HEK293 (cell line): ENCODE results near the gene FAM83C.
A peak's percentile ranks its signal among the peaks of the same experiment; 100 is the strongest.

Experiments
- CTCF ChIA-PET: fragments of 350-600 bp; formaldehyde crosslinking; extraction: SDS; loops from one replicate; lab custom pipeline; 2021; ENCODE audit warnings: antibody characterized with exemption; lab: Yijun Ruan, JAX
- POLR2A ChIA-PET: fragments of 300-600 bp; formaldehyde crosslinking; extraction: SDS; loops from one replicate; lab custom pipeline; 2020; ENCODE audit warnings: antibody characterized with exemption, inconsistent platforms; lab: Yijun Ruan, JAX
- H3K27ac ChIP-seq: fragments of 200-500 bp; sonication (Bioruptor generic); 2 replicates; pipeline ENCODE4 v1.5.1; 2014; ENCODE audit warnings: low read depth, low read length, control low read depth, inconsistent platforms; ENCODE audit errors: extremely low read depth
- H3K36me3 ChIP-seq, 2 experiments: fragments of 200-500 bp in 1 of 2; sonication (Bioruptor generic) in 1 of 2; 1 replicate in 1 of 2; 2 replicates in 1 of 2; pipeline ENCODE4 v1.5.1; 2014 to 2017; ENCODE audit warnings: inconsistent platforms in 2 of 2, low read length in 2 of 2; ENCODE audit not compliant: control insufficient read depth in 2 of 2, insufficient read depth in 1 of 2
- H3K4me1 ChIP-seq: fragments of 200-500 bp; sonication (Bioruptor generic); 2 replicates; pipeline ENCODE4 v1.5.1; 2014; ENCODE audit warnings: mild to moderate bottlenecking, low read length, inconsistent platforms; ENCODE audit not compliant: control insufficient read depth, insufficient read depth
- H3K4me3 ChIP-seq: 2 replicates; pipeline ENCODE4 v1.5.1; 2011; ENCODE audit warnings: low read depth, mild to moderate bottlenecking, control low read depth, low read length, moderate library complexity
- H3K9me3 ChIP-seq: fragments of 200-500 bp; sonication (Bioruptor generic); 2 replicates; pipeline ENCODE4 v1.5.1; 2014; ENCODE audit warnings: low read depth, low read length, inconsistent platforms; ENCODE audit not compliant: control insufficient read depth, insufficient read depth
- KLF7 ChIP-seq: fragments of 450-650 bp; formaldehyde crosslinking; IDR thresholded peaks from 2 replicates; pipeline ENCODE4 v1.5.1; 2016; ENCODE audit warnings: missing biosample characterization, missing genetic modification characterization, borderline replicate concordance
- SP7 ChIP-seq: fragments of 450-650 bp; formaldehyde crosslinking; IDR thresholded peaks from 2 replicates; pipeline ENCODE4 v1.5.1; 2016; ENCODE audit warnings: missing biosample characterization, missing genetic modification characterization
- TRIM28 ChIP-seq: IDR thresholded peaks from 2 replicates; pipeline ENCODE4 v1.6.1; 2011; ENCODE audit warnings: low read length, control low read depth, borderline replicate concordance
- ZBTB17 ChIP-seq: fragments of 450-650 bp; formaldehyde crosslinking; IDR thresholded peaks from 2 replicates; pipeline ENCODE4 v1.5.1; 2016; ENCODE audit warnings: missing biosample characterization, missing genetic modification characterization
- ZBTB20 ChIP-seq: fragments of 450-650 bp; formaldehyde crosslinking; IDR thresholded peaks from 2 replicates; pipeline ENCODE4 v1.5.1; 2016; ENCODE audit warnings: missing biosample characterization, missing genetic modification characterization
- ZBTB48 ChIP-seq: fragments of 450-650 bp; formaldehyde crosslinking; IDR thresholded peaks from 2 replicates; pipeline ENCODE4 v1.5.1; 2016; ENCODE audit warnings: missing biosample characterization, missing genetic modification characterization
- ZFHX2 ChIP-seq: fragments of 450-650 bp; formaldehyde crosslinking; conservative IDR thresholded peaks from 2 replicates; pipeline ENCODE4 v1.5.1; 2016; ENCODE audit warnings: missing biosample characterization, missing genetic modification characterization
- ZIC2 ChIP-seq: fragments of 450-650 bp; formaldehyde crosslinking; IDR thresholded peaks from 2 replicates; pipeline ENCODE4 v1.5.1; 2016; ENCODE audit warnings: missing biosample characterization, missing genetic modification characterization
- ZNF10 ChIP-seq: fragments of 450-650 bp; formaldehyde crosslinking; IDR thresholded peaks from 2 replicates; pipeline ENCODE4 v1.5.1; 2017; ENCODE audit warnings: missing biosample characterization, missing genetic modification characterization
- ZNF211 ChIP-seq: fragments of 450-650 bp; formaldehyde crosslinking; IDR thresholded peaks from 2 replicates; pipeline ENCODE4 v1.5.1; 2016; ENCODE audit warnings: low read depth, missing biosample characterization, missing genetic modification characterization
- ZNF214 ChIP-seq: fragments of 450-650 bp; formaldehyde crosslinking; IDR thresholded peaks from 2 replicates; pipeline ENCODE4 v1.5.1; 2017; ENCODE audit warnings: missing biosample characterization, mild to moderate bottlenecking, missing genetic modification characterization, borderline replicate concordance
- ZNF416 ChIP-seq: fragments of 450-650 bp; formaldehyde crosslinking; IDR thresholded peaks from 2 replicates; pipeline ENCODE4 v1.5.1; 2016; ENCODE audit warnings: missing biosample characterization, missing genetic modification characterization
- ZNF529 ChIP-seq: fragments of 450-650 bp; formaldehyde crosslinking; IDR thresholded peaks from 2 replicates; pipeline ENCODE4 v1.5.1; 2017; ENCODE audit warnings: missing genetic modification characterization, missing biosample characterization; ENCODE audit not compliant: insufficient replicate concordance
- ZNF544 ChIP-seq: fragments of 450-650 bp; formaldehyde crosslinking; IDR thresholded peaks from 2 replicates; pipeline ENCODE4 v1.5.0; 2017; ENCODE audit warnings: missing biosample characterization, missing genetic modification characterization
- ZNF623 ChIP-seq: fragments of 450-650 bp; formaldehyde crosslinking; IDR thresholded peaks from 2 replicates; pipeline ENCODE4 v1.5.1; 2016; ENCODE audit warnings: missing biosample characterization, missing genetic modification characterization
- ZNF76 ChIP-seq: fragments of 450-650 bp; formaldehyde crosslinking; IDR thresholded peaks from 2 replicates; pipeline ENCODE4; 2016; ENCODE audit warnings: low read depth, missing biosample characterization, missing genetic modification characterization, borderline replicate concordance
- ZNF792 ChIP-seq: fragments of 450-650 bp; formaldehyde crosslinking; IDR thresholded peaks from 2 replicates; pipeline ENCODE4 v1.5.1; 2016; ENCODE audit warnings: missing biosample characterization, missing genetic modification characterization
- ZSCAN30 ChIP-seq: fragments of 450-650 bp; IDR thresholded peaks from 2 replicates; pipeline ENCODE4 v1.5.1; 2018; ENCODE audit warnings: missing biosample characterization, mild to moderate bottlenecking, missing genetic modification characterization, moderate library complexity
- TF ChIP-seq, protein P1 (sequence below): fragments of 450-650 bp; formaldehyde crosslinking; IDR thresholded peaks from 2 replicates; pipeline ENCODE4 v1.5.1; 2016; ENCODE audit warnings: missing biosample characterization, missing genetic modification characterization
- TF ChIP-seq, protein P2 (sequence below): fragments of 450-650 bp; formaldehyde crosslinking; IDR thresholded peaks from 2 replicates; pipeline ENCODE4 v1.5.1; 2016; ENCODE audit warnings: missing biosample characterization, missing genetic modification characterization
- TF ChIP-seq, protein P3 (sequence below): fragments of 450-650 bp; formaldehyde crosslinking; IDR thresholded peaks from 2 replicates; pipeline ENCODE4 v1.5.1; 2016; ENCODE audit warnings: missing biosample characterization, missing genetic modification characterization

FAM83C gene

DNA sequence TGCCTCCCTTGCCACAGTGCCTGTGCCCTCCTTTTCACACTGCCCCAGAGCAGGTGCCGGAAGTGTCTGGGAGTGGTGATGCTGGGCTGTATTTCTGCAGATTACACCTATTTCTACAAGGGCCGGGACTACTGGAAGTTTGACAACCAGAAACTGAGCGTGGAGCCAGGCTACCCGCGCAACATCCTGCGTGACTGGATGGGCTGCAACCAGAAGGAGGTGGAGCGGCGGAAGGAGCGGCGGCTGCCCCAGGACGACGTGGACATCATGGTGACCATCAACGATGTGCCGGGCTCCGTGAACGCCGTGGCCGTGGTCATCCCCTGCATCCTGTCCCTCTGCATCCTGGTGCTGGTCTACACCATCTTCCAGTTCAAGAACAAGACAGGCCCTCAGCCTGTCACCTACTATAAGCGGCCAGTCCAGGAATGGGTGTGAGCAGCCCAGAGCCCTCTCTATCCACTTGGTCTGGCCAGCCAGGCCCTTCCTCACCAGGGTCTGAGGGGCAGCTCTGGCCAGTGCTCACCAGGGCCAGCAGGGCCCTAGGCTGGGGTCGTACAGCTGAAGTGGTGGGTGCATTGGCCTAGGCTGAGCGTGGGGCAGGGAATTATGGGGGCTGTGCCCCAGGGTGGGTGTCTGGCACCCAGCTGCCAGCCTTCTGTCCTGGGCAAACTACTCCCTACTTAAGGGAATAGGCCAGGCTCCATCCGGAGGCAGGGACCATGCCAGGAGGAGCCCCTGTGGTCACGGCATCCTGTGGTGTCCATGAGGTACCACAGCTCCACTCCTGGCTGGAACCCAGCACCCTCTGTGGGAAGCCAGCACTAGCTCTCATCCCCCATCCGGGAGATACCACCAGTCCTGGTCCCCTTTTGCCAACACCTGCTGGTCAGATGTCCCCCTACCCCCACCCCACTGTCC, 17.8 kb downstream of the FAM83C start:
- CTCF ChIA-PET, result interaction anchor here (0.5 to 1.4 kb wide), 3 partner anchors 11 to 127 kb away, joined by 3 to 4 read pairs (median 4); partner anchors contain the start of gene EDEM2
- H3K9me3 ChIP-seq, result no peaks in the 10 kb centered on the region
- peaks cover 5 to 33% of the 10 kb centered on the region in 2 experiments; a peak in 2 of 3 replicates for H3K36me3 ChIP-seq
- TF ChIP-seq, protein P1, sequence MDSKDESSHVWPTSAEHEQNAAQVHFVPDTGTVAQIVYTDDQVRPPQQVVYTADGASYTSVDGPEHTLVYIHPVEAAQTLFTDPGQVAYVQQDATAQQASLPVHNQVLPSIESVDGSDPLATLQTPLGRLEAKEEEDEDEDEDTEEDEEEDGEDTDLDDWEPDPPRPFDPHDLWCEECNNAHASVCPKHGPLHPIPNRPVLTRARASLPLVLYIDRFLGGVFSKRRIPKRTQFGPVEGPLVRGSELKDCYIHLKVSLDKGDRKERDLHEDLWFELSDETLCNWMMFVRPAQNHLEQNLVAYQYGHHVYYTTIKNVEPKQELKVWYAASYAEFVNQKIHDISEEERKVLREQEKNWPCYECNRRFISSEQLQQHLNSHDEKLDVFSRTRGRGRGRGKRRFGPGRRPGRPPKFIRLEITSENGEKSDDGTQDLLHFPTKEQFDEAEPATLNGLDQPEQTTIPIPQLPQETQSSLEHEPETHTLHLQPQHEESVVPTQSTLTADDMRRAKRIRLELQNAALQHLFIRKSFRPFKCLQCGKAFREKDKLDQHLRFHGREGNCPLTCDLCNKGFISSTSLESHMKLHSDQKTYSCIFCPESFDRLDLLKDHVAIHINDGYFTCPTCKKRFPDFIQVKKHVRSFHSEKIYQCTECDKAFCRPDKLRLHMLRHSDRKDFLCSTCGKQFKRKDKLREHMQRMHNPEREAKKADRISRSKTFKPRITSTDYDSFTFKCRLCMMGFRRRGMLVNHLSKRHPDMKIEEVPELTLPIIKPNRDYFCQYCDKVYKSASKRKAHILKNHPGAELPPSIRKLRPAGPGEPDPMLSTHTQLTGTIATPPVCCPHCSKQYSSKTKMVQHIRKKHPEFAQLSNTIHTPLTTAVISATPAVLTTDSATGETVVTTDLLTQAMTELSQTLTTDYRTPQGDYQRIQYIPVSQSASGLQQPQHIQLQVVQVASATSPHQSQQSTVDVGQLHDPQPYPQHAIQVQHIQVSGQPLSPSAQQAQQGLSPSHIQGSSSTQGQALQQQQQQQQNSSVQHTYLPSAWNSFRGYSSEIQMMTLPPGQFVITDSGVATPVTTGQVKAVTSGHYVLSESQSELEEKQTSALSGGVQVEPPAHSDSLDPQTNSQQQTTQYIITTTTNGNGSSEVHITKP (tag by site-specific recombination), result peak; percentile 40; the same call in 1 of the 2 replicates
- TF ChIP-seq ZNF76 (tag by site-specific recombination), result 0 out of 2 replicates have a peak, but pooled peaks have one; percentile 23
- TF ChIP-seq ZIC2 (tag by site-specific recombination), result peak; percentile 97
- TF ChIP-seq TRIM28, result no peak
- no peak for TF ChIP-seq ZBTB20 (tag by site-specific recombination)
- no peak for TF ChIP-seq ZNF10 (tag by site-specific recombination)
- TF ChIP-seq, protein P2, sequence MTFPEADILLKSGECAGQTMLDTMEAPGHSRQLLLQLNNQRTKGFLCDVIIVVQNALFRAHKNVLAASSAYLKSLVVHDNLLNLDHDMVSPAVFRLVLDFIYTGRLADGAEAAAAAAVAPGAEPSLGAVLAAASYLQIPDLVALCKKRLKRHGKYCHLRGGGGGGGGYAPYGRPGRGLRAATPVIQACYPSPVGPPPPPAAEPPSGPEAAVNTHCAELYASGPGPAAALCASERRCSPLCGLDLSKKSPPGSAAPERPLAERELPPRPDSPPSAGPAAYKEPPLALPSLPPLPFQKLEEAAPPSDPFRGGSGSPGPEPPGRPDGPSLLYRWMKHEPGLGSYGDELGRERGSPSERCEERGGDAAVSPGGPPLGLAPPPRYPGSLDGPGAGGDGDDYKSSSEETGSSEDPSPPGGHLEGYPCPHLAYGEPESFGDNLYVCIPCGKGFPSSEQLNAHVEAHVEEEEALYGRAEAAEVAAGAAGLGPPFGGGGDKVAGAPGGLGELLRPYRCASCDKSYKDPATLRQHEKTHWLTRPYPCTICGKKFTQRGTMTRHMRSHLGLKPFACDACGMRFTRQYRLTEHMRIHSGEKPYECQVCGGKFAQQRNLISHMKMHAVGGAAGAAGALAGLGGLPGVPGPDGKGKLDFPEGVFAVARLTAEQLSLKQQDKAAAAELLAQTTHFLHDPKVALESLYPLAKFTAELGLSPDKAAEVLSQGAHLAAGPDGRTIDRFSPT (tag by site-specific recombination), result 0 out of 2 replicates have a peak, but pooled peaks have one; percentile 24
- TF ChIP-seq ZBTB17 (tag by site-specific recombination), result no peak
- no peak for TF ChIP-seq SP7
- TF ChIP-seq, all 188 proteins: peak for 4
- Histone ChIP-seq H3K4me3 (no peak overlapping the region), H3K4me1 (no peaks in the 10 kb centered on the region), H3K27ac (no peak overlapping the region)
- POLR2A ChIA-PET, result interaction anchor here (1.5 kb wide), 1 partner anchor 10 kb away, joined by 8 read pairs; the partner anchor contains the start of gene EIF6

DNA sequence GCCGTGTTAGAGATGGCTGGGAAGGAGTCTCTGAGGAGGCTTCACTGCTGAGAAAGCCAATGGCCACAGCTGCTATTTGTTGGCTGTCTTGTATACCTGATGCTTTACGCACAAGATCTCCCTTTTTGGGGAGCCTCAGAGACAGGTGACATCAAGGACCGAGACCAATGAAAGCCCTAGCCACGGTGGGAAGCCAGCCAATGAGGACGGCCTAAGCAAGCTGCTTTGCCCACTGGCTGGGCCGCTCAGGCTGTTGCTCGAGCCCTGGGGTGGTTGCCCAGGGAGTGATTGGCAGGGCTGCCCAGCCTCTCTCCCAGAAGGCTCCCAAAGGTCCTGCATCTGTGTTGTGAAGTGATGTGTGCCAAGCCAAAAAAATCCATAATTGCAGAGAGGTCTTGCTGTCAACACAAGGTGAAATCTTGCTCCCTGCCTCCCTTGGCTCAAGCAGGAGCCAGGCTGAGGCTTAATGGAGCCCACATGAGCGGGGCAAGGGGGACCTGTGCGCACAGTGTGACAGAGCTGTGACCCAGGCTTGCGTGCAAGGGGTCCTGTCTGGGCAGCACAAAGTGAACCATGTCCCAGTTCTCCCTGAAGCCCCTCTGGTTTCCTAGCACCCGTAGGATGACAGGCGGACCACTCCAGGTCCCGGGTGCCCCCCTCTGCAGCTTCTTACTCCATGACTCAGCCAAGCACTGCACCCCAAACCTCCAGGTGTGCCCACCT, 18.6 kb downstream of the FAM83C start:
- TF ChIP-seq ZNF211 (tag by site-specific recombination) (no peak), ZNF214 (tag by site-specific recombination) (no peak), ZNF416 (tag by site-specific recombination) (no peak), ZFHX2 (no peak), ZNF623 (tag by site-specific recombination) (no peak), ZBTB48 (tag by site-specific recombination) (no peak), ZNF792 (no peak), TRIM28 (no peak), ZNF544 (no peak), ZSCAN30 (no peak), KLF7 (tag by site-specific recombination) (no peak), ZNF529 (tag by site-specific recombination) (no peak)
- TF ChIP-seq, protein P3, sequence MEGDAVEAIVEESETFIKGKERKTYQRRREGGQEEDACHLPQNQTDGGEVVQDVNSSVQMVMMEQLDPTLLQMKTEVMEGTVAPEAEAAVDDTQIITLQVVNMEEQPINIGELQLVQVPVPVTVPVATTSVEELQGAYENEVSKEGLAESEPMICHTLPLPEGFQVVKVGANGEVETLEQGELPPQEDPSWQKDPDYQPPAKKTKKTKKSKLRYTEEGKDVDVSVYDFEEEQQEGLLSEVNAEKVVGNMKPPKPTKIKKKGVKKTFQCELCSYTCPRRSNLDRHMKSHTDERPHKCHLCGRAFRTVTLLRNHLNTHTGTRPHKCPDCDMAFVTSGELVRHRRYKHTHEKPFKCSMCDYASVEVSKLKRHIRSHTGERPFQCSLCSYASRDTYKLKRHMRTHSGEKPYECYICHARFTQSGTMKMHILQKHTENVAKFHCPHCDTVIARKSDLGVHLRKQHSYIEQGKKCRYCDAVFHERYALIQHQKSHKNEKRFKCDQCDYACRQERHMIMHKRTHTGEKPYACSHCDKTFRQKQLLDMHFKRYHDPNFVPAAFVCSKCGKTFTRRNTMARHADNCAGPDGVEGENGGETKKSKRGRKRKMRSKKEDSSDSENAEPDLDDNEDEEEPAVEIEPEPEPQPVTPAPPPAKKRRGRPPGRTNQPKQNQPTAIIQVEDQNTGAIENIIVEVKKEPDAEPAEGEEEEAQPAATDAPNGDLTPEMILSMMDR (tag by site-specific recombination), result no peak
- TF ChIP-seq, all 188 proteins: peak for 0
- no peak overlapping the region for H3K4me3 ChIP-seq
- H3K9me3 ChIP-seq, result no peaks in the 10 kb centered on the region
- no peaks in the 10 kb centered on the region for H3K4me1 ChIP-seq
- ChIA-PET CTCF (interaction anchor here (0.5 to 11.4 kb wide), 4 partner anchors 10 to 454 kb away, joined by 3 to 150 read pairs (median 4); partner anchors contain the start of gene EDEM2), POLR2A (interaction anchor here (0.7 kb wide), 1 partner anchor 786 kb away, joined by 5 read pairs; no protein-coding TSS in a partner anchor)
- H3K36me3 ChIP-seq, result peaks cover 4 to 25% of the 10 kb centered on the region in 2 experiments; a peak in 2 of 3 replicates
- H3K27ac ChIP-seq, result no peak overlapping the region
